OCI-LY7 (cell line): ENCODE data around the gene PLEKHJ1. TPM values are rescaled to one million over a fixed set of nuclear protein-coding genes. Genes with fewer than 3 reads are reported as not detected.

ENCODE experiments used
- BruUV-seq: library from RNA; stranded (reverse); fragments of 400-500 nt; replicated peaks from 2 replicates; lab custom pipeline; 2021; lab: Mats Ljungman, UMichigan
- CTCF ChIA-PET: fragments of 300-600 bp; sonication (Branson Sonifier 250); formaldehyde crosslinking; loops from one replicate; lab custom pipeline; 2022; ENCODE audit warnings: antibody characterized with exemption; ENCODE audit not compliant: unreplicated experiment; lab: Charles Lee
- POLR2A ChIA-PET: fragments of 300-600 bp; sonication (Branson Sonifier 250); formaldehyde crosslinking; loops from one replicate; lab custom pipeline; 2022; ENCODE audit warnings: antibody characterized with exemption; lab: Charles Lee
- DNase-seq: peaks from one replicate; pipeline ENCODE4 v3.0.0-alpha.2; 2015; ENCODE audit warnings: low spot score
- H2AFZ ChIP-seq: fragments of 200-600 bp; sonication (generic), shearing (Covaris generic); 2 replicates; pipeline ENCODE4 v1.6.1; 2014; ENCODE audit warnings: mild to moderate bottlenecking, antibody characterized with exemption, low read length, moderate library complexity
- H3K27ac ChIP-seq: fragments of 200-600 bp; sonication (generic); 2 replicates; pipeline ENCODE4 v1.5.1; 2014; ENCODE audit warnings: mixed run types, low read depth, mild to moderate bottlenecking, moderate library complexity, low read length, inconsistent platforms; ENCODE audit not compliant: poor library complexity, severe bottlenecking
- H3K36me3 ChIP-seq: fragments of 200-600 bp; sonication (generic); 2 replicates; pipeline ENCODE4 v1.6.1; 2014; ENCODE audit warnings: mild to moderate bottlenecking, antibody characterized with exemption, low read length, moderate library complexity, mixed read lengths; ENCODE audit not compliant: insufficient read depth
- H3K4me1 ChIP-seq: fragments of 200-600 bp; sonication (generic); 2 replicates; pipeline ENCODE4 v1.5.1; 2014; ENCODE audit warnings: mild to moderate bottlenecking, low read length; ENCODE audit not compliant: insufficient read depth, poor library complexity, severe bottlenecking
- H3K4me2 ChIP-seq: fragments of 200-600 bp; sonication (generic); 2 replicates; pipeline ENCODE4 v1.6.1; 2014; ENCODE audit warnings: mild to moderate bottlenecking, low read length
- H3K4me3 ChIP-seq: fragments of 200-600 bp; sonication (generic); 2 replicates; pipeline ENCODE4 v1.5.1; 2014; ENCODE audit warnings: mild to moderate bottlenecking, low read depth, low read length; ENCODE audit not compliant: poor library complexity, severe bottlenecking
- H3K79me2 ChIP-seq: fragments of 200-600 bp; sonication (generic); 2 replicates; pipeline ENCODE4 v1.6.1; 2016; ENCODE audit warnings: low read depth, mild to moderate bottlenecking, low read length, moderate library complexity, mixed read lengths; ENCODE audit not compliant: insufficient read depth
- H3K9me2 ChIP-seq: fragments of 200-600 bp; sonication (generic); 2 replicates; pipeline ENCODE4 v1.6.1; 2016; ENCODE audit warnings: mild to moderate bottlenecking, low read length, mixed read lengths; ENCODE audit not compliant: insufficient read depth
- H3K9me3 ChIP-seq: fragments of 200-600 bp; sonication (generic); 2 replicates; pipeline ENCODE4 v1.6.1; 2014; ENCODE audit warnings: mild to moderate bottlenecking, mixed run types, low read length, mixed read lengths
- H4K20me1 ChIP-seq: fragments of 200-600 bp; sonication (generic); 2 replicates; pipeline ENCODE4 v1.6.1; 2014; ENCODE audit warnings: mild to moderate bottlenecking, antibody characterized with exemption, low read length, moderate library complexity, mixed read lengths; ENCODE audit not compliant: insufficient read depth
- CTCF ChIP-seq: fragments of 200-600 bp; sonication (generic); conservative IDR thresholded peaks from 2 replicates; pipeline ENCODE4 v1.5.1; 2014; ENCODE audit warnings: mild to moderate bottlenecking, antibody characterized with exemption, low read length, moderate library complexity, mixed read lengths
- EZH2phosphoT487 ChIP-seq: fragments of 200-600 bp; sonication (generic); IDR thresholded peaks from 2 replicates; pipeline ENCODE4 v1.6.1; 2018; ENCODE audit warnings: low read depth, borderline replicate concordance, mild to moderate bottlenecking, mixed run types, antibody characterized with exemption, low read length, moderate library complexity, mixed read lengths
- intact Hi-C: fragments of 100-400 bp; cut with micrococcal nuclease; formaldehyde crosslinking; loops from one replicate; pipeline ENCODE4 v1.10.0; 2022; ENCODE audit not compliant: unreplicated experiment
- total RNA-seq, 2 experiments: library from RNA; depleted of rRNA in 1 of 2; stranded (reverse); fragments of >200 nt in 1 of 2; shearing (Covaris generic) in 1 of 2; gene quantifications; 2 replicates each; pipeline ENCODE4 v1.2.3, GENCODE V29; 2014 to 2022

The PLEKHJ1 gene
- total RNA-seq, 2 experiments from 2014 or later, result 129 to 205 TPM

GRCh38 chr19:2269244-2270156, 33.4 kb upstream of the PLEKHJ1 start:
- CTCF ChIA-PET, result no interaction called here
- no peak overlapping the region for H2AFZ ChIP-seq
- peaks cover 46% of the 10 kb centered on the region for H3K36me3 ChIP-seq
- intact Hi-C loops, result no loop called here
- TF ChIP-seq EZH2phosphoT487, result no peak
- no peak; the same call in 1 of the 2 replicates for TF ChIP-seq CTCF
- BruUV-seq, result no TSS peak
- H4K20me1 ChIP-seq, result peaks cover 10% of the 10 kb centered on the region
- peak overlapping the region; percentile 93 for H3K27ac ChIP-seq
- no peaks in the 10 kb centered on the region for H3K9me3 ChIP-seq
- peaks cover 55% of the 10 kb centered on the region for H3K79me2 ChIP-seq
- peaks cover 53% of the 10 kb centered on the region for H3K4me1 ChIP-seq
- DNase-seq, result peak; percentile 96
- H3K4me2 ChIP-seq, result peak overlapping the region; percentile 98
- POLR2A ChIA-PET, result interaction anchor here (2.7 kb wide), 1 partner anchor 10 kb away, joined by 11 read pairs; no protein-coding TSS in a partner anchor
- peak overlapping the region; percentile 87 for H3K4me3 ChIP-seq
- H3K9me2 ChIP-seq, result no peaks in the 10 kb centered on the region

GRCh38 chr19:2268861-2269243, 32.7 kb upstream of the PLEKHJ1 start:
- Histone ChIP-seq H3K9me2 (no peaks in the 10 kb centered on the region), H3K4me1 (peaks cover 53% of the 10 kb centered on the region), H3K9me3 (no peaks in the 10 kb centered on the region), H3K36me3 (peaks cover 40% of the 10 kb centered on the region), H3K4me3 (peak overlapping the region; percentile 87), H3K79me2 (peaks cover 48% of the 10 kb centered on the region), H4K20me1 (peaks cover 4% of the 10 kb centered on the region; the same call in 1 of the 2 replicates), H3K27ac (peak overlapping the region; percentile 25), H3K4me2 (peak overlapping the region; percentile 82), H2AFZ (peak overlapping the region; percentile 77; the same call in 1 of the 2 replicates)
- ChIA-PET POLR2A (no interaction called here), CTCF (no interaction called here)
- TF ChIP-seq CTCF, result no peak
- no peak for TF ChIP-seq EZH2phosphoT487
- intact Hi-C loops, result no loop called here
- DNase-seq, result no peak
- no TSS peak for BruUV-seq

GRCh38 chr19:2268480-2268830, 32.3 kb upstream of the PLEKHJ1 start:
- CTCF ChIA-PET, result no interaction called here
- H2AFZ ChIP-seq, result peak overlapping the region; percentile 77; the same call in 1 of the 2 replicates
- no peak for TF ChIP-seq EZH2phosphoT487
- TF ChIP-seq CTCF, result no peak
- intact Hi-C loops, result no loop called here
- H3K4me3 ChIP-seq, result peak overlapping the region; percentile 87
- H3K4me1 ChIP-seq, result peaks cover 50% of the 10 kb centered on the region
- H3K4me2 ChIP-seq, result peak overlapping the region; percentile 82
- POLR2A ChIA-PET, result interaction anchor here (1.0 kb wide), 1 partner anchor 9 kb away, joined by 7 read pairs; no protein-coding TSS in a partner anchor
- H3K9me2 ChIP-seq, result no peaks in the 10 kb centered on the region
- peaks cover 4% of the 10 kb centered on the region; the same call in 1 of the 2 replicates for H4K20me1 ChIP-seq
- H3K27ac ChIP-seq, result peak overlapping the region; percentile 25
- no peak for DNase-seq
- H3K9me3 ChIP-seq, result no peaks in the 10 kb centered on the region
- peaks cover 37% of the 10 kb centered on the region for H3K36me3 ChIP-seq
- BruUV-seq, result TSS peak; percentile 75
- peaks cover 48% of the 10 kb centered on the region for H3K79me2 ChIP-seq
